SK-N-MC (cell line): ENCODE measurements around the gene CD81.

Experiments
- EZH2 ChIP-seq: fragments of 200-600 bp; sonication (generic); IDR thresholded peaks from one replicate; pipeline ENCODE4 v1.6.1; 2017; ENCODE audit warnings: antibody characterized with exemption
- FOXP2 ChIP-seq: optimal IDR thresholded peaks from 2 replicates; pipeline ENCODE3; 2011; ENCODE audit warnings: mild to moderate bottlenecking, moderate library complexity; ENCODE audit not compliant: insufficient read depth; ENCODE audit errors: extremely low read length, control extremely low read depth
- POLR2AphosphoS5 ChIP-seq: IDR thresholded peaks from 2 replicates; pipeline ENCODE4 v1.6.1; 2012; ENCODE audit warnings: mild to moderate bottlenecking, low read depth, low read length, borderline replicate concordance

DNA sequence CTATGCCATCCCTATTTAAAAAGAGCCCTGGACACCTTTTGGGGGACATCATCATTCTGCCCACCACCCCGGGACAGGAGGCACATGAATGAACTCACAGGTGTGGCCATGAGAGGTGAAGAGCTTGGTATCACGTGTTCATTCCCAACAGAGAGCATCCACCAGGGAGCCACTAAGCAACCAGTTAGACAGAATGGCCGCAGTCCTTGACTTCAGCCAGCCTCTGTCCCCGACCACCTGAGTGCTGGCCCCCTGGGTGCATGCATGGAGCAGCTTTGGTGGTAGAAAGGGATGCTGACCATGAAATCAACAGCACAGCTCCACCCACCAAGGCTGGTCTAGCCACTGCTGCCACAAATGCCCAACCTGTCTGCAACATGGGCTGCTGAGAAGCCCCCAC lies 31.1 kb upstream of the CD81 start:
- TF ChIP-seq POLR2AphosphoS5 (no peak), EZH2 (no peak), FOXP2 (no peak)
